ENCODE data around the gene ENTPD2. TPM values are rescaled to one million over a fixed set of nuclear protein-coding genes. Genes with fewer than 3 reads are reported as not detected.

The ENTPD2 gene
- total RNA-seq, 2 donors from 2014 or later = 9.8 to 10.9 TPM

GRCh38 chr9:137070906-137071275 is 17.0 kb upstream of the ENTPD2 start:
- Histone ChIP-seq H3K27ac (peak overlapping the region; percentile 78 to 87), H3K4me1 (replicated peaks) (peaks cover 3% of the 10 kb centered on the region), H3K27me3 (replicated peaks; ENCODE audit: insufficient read depth) (no peaks in the 10 kb centered on the region), H3K9me3 (no peaks in the 10 kb centered on the region), H3K36me3 (no peaks in the 10 kb centered on the region), H3K4me3 (peak overlapping the region; percentile 34 to 41)
- DNase-seq (ENCODE audit: low spot score) = no peak
- WGBS = 18% methylated on average over 6 of the region's 6 CpGs
- intact Hi-C loops (cut with DNase I) = no loop called here
- no peak for TF ChIP-seq POLR2A (IDR thresholded peaks at IDR 0.05)

DNA sequence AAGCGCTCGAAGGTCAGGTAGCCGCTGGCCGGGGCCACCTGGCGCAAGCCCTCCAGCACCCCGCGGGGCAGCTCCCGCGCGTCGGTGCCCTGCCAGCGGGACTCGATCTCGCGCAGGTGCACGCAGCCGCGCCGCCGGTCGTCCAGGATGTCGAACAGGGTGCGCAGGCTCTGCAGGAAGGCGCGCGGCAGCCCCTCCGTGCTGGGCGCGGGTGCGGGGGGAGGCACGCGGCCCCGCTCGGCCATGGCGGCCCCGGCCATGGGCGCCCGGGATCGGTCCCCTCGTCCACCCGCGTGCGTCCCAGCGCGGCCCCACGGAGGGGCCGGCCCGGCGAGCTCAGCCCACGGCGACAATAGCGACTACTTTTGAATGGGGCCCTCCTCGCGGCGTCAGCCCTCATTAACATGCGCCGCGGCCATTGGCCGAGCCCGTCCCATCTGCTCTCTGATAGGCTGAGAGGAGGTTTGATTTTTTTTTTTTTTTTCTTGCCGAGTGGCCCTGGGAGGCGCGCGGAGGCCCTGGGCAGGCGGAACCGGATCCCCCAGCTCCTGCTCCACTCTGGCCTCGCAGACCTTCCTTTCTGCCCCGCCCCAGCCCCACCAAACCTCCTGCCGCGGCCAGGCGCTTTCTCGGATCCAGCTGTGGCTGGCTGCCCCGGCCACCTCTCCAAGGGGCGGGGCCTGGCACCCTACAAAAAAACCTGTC is 16.5 kb upstream of the ENTPD2 start, which contains the start of gene SAPCD2:
Gene SAPCD2, minus strand, starts transcription at position 357 of the 705 bp plus-strand sequence. Its CDS starts 97 bp downstream, at position 260.
- H3K27me3 ChIP-seq (replicated peaks; ENCODE audit: insufficient read depth) = no peaks in the 10 kb centered on the region
- intact Hi-C loops (cut with DNase I) = no loop called here
- under 1% methylated on average over 41 of the region's 74 CpGs for WGBS
- TF ChIP-seq POLR2AphosphoS5 (IDR thresholded peaks at IDR 0.05) (peak; percentile 61), POLR2A (IDR thresholded peaks at IDR 0.05) (peak; percentile 18)
- TF ChIP-seq, protein P1, sequence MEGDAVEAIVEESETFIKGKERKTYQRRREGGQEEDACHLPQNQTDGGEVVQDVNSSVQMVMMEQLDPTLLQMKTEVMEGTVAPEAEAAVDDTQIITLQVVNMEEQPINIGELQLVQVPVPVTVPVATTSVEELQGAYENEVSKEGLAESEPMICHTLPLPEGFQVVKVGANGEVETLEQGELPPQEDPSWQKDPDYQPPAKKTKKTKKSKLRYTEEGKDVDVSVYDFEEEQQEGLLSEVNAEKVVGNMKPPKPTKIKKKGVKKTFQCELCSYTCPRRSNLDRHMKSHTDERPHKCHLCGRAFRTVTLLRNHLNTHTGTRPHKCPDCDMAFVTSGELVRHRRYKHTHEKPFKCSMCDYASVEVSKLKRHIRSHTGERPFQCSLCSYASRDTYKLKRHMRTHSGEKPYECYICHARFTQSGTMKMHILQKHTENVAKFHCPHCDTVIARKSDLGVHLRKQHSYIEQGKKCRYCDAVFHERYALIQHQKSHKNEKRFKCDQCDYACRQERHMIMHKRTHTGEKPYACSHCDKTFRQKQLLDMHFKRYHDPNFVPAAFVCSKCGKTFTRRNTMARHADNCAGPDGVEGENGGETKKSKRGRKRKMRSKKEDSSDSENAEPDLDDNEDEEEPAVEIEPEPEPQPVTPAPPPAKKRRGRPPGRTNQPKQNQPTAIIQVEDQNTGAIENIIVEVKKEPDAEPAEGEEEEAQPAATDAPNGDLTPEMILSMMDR (IDR thresholded peaks at IDR 0.05) = no peak
- H3K4me3 ChIP-seq = peak within 1 kb of the TSS; percentile 34 to 41
- H3K36me3 ChIP-seq = no peaks in the 10 kb centered on the region
- H3K27ac ChIP-seq = peak within 1 kb of the TSS; percentile 78 to 87
- peaks cover 3% of the 10 kb centered on the region for H3K4me1 ChIP-seq (replicated peaks)
- no peaks in the 10 kb centered on the region for H3K9me3 ChIP-seq
- DNase-seq (ENCODE audit: low spot score) = peak; percentile 85

GRCh38 chr9:137069508-137070091 is 15.7 kb upstream of the ENTPD2 start:
- TF ChIP-seq, protein P1 (IDR thresholded peaks at IDR 0.05) = no peak
- no peak for TF ChIP-seq POLR2A (IDR thresholded peaks at IDR 0.05)
- no peak for TF ChIP-seq POLR2AphosphoS5 (IDR thresholded peaks at IDR 0.05)
- H3K36me3 ChIP-seq = no peaks in the 10 kb centered on the region
- intact Hi-C loops (cut with DNase I) = loop anchor here (10.0 kb wide), 1 partner anchor 285 kb away; no protein-coding TSS in a partner anchor
- DNase-seq (ENCODE audit: low spot score) = no peak
- H3K4me3 ChIP-seq = peak overlapping the region; percentile 34 to 41
- peak overlapping the region in 1 of 2 donors; percentile 87 for H3K27ac ChIP-seq
- peaks cover 3% of the 10 kb centered on the region for H3K4me1 ChIP-seq (replicated peaks)
- no peaks in the 10 kb centered on the region for H3K27me3 ChIP-seq (replicated peaks; ENCODE audit: insufficient read depth)
- no peaks in the 10 kb centered on the region for H3K9me3 ChIP-seq
- WGBS = 19% methylated on average over 15 of the region's 52 CpGs

DNA sequence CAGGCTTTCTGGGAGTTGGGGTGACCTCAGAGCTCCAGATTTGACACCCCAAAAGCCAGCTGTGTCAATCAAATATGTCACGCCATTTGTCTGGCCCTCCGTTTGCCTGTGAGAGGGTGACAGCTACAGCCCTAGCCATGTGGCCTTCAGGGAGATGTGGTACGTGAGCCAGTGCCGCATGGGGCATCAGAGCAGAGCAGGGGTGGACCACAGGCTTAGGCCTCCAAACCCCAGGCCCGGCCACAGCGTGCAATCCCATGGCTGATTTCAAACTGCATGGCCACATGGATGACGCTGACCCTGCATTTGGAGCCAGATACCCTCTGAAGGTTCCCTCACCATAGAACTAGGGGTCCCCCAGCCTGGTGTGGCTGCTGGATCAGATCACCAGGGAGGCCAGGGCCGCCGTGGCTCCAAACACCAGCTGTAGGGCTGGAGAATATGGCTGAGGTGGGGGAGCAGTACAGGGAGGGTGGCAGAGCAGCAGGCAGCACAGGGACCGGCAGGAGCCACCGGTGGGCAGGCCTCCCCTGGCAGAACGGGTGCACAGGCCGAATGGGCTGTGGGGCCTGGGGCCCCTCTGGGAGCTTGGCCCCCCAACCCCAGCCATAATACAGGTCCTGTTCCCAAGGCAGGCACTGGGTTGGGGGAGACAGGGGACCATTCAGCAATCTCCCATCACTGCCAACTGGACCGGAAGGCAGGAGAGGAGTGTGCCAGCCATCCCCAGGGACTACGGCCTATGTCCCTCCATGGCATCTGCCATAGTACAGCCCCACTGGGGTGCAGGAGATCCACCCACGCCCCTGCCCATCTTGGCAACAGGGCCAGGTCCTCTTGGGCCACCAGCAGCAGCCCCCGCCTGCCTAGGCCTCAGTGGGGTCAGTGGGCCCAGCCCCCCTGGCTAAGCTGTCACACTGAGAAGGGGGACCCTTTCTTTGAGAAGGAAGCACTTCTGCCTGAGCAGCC is 15.0 kb upstream of the ENTPD2 start:
- peak overlapping the region in 1 of 2 donors; percentile 34 for H3K27ac ChIP-seq
- intact Hi-C loops (cut with DNase I) = loop anchor here (10.0 kb wide), 1 partner anchor 284 kb away; no protein-coding TSS in a partner anchor
- no peaks in the 10 kb centered on the region for H3K27me3 ChIP-seq (replicated peaks; ENCODE audit: insufficient read depth)
- DNase-seq (ENCODE audit: low spot score) = no peak
- peaks cover 3% of the 10 kb centered on the region for H3K4me1 ChIP-seq (replicated peaks)
- no peaks in the 10 kb centered on the region for H3K36me3 ChIP-seq
- WGBS = 92% methylated on average over 17 of the region's 17 CpGs
- TF ChIP-seq POLR2A (IDR thresholded peaks at IDR 0.05) (no peak), POLR2AphosphoS5 (IDR thresholded peaks at IDR 0.05) (no peak)
- TF ChIP-seq, protein P1 (IDR thresholded peaks at IDR 0.05) = no peak
- H3K4me3 ChIP-seq = no peak overlapping the region
- H3K9me3 ChIP-seq = no peaks in the 10 kb centered on the region
